ENCODE data around the gene HSPA12A.

DNA sequence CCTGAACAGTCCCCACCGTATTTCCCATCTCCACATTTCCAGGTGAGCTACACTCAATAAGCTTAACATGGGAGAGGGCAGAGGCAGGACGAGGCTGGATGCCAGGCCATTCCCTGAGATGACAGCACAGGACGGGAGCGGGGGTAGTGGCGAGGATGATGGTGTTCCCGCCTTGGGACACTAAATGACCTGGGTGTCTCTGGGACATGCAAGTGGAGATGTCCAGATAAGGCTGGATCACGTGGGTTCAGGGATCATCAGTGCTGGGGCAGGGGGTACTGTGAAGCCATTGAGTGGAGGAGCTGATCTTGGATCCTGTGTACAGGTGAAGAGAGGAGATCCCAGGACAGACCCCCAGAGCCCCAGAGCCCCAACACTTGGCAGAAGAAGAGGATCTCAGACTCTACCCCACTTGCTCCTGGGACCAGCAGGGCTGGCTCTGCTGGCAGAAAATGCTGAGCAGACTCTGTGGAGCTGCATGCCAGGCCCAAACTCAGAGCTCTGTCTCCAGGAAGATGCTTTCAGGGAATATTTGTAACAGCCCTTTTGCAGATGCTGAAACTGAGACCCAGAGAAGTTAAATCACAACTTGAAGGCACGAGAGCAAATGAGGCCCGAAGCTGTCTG is 29.7 kb upstream of the HSPA12A start:
- TF ChIP-seq, protein P1, sequence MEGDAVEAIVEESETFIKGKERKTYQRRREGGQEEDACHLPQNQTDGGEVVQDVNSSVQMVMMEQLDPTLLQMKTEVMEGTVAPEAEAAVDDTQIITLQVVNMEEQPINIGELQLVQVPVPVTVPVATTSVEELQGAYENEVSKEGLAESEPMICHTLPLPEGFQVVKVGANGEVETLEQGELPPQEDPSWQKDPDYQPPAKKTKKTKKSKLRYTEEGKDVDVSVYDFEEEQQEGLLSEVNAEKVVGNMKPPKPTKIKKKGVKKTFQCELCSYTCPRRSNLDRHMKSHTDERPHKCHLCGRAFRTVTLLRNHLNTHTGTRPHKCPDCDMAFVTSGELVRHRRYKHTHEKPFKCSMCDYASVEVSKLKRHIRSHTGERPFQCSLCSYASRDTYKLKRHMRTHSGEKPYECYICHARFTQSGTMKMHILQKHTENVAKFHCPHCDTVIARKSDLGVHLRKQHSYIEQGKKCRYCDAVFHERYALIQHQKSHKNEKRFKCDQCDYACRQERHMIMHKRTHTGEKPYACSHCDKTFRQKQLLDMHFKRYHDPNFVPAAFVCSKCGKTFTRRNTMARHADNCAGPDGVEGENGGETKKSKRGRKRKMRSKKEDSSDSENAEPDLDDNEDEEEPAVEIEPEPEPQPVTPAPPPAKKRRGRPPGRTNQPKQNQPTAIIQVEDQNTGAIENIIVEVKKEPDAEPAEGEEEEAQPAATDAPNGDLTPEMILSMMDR (optimal IDR thresholded peaks at IDR 0.05 in 1 of 3, IDR thresholded peaks at IDR 0.05 in 1 of 3, conservative IDR thresholded peaks at IDR 0.05 in 1 of 3; ENCODE audit: extremely low read depth in 1 of 3, insufficient read depth in 2 of 3, low read length in 3 of 3): no peak
- no peak for TF ChIP-seq EZH2 (IDR thresholded peaks at IDR 0.05; ENCODE audit: low read length)

All from keratinocyte (primary cell).